HG03196 (cell line): ENCODE data around the gene RRP8.
A peak's percentile ranks its signal among the peaks of the same experiment; 100 is the strongest.

Experiments
- ATAC-seq: cut with Tn5 transposase; IDR thresholded peaks from one replicate; pipeline ENCODE4 v1.9.1; 2021; ENCODE audit not compliant: unreplicated experiment

The RRP8 gene

DNA sequence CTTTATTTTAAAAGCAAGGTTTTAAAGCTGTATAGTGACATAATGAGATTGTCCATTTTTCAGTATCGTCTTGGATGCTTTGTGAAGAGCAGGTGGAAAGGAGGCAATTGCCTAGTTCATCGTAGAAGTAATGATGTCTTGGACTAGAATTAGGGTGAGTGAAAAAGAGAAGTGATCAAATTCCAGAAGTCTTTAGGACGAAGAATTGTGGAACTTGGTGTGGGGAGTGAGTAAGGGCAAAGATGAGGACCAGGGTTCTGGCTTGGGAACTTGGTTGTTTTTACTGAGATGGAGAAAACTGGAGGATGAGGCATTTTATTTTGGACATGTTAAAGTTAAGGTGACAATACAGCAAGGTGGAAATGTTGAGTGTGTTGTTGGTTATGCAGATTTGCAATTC, 1.4 kb upstream of the RRP8 start:
- ATAC-seq: no peak

- ATAC-seq: peak; percentile 29
Measured at GRCh38 chr11:6604081-6604626, 738 bp upstream of the RRP8 start.

DNA sequence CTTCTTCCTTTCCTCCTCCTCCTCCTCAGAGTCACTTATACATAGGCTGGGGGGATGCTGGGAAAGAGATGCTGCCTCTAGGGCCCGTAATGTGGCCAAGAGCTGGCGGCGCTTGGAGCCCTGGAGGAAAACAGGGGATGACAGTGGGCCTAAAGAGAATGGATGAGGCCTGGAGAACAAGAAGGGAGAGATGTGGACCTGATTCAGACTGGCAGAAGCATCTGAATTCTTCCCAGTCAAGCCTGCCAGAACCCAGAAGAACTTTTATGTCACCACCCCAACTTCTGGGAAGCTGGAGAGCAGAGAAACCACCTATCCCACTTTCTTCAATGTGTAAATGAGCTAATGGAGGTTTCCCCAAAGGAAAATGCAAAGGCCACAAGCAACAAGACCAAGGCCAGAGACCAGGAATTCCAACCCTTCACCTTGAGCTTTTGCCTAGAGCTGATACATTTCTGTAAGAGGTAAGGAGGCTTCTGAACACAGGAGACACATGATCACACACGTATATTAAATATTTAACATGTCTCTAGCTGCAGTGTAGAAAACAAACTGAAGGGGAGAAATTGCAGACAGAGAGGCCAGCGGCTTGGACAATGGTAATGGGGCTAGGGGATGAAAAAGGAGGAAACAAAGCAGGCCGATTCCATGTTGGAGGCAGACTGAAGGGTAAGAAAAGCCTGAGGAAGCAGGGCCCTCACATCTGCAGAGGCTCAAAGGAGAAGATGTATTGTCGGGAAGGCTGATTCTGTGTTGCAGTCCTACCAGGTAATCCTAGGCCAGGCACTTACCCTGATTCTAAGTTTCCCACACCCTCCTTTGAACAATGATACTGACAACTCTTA, 1.1 kb downstream of the RRP8 start:
- ATAC-seq: no peak

- ATAC-seq: no peak
Measured at GRCh38 chr11:6601041-6601461, 2.4 kb downstream of the RRP8 start.

GRCh38 chr11:6599881-6600390, 3.5 kb downstream of the RRP8 start:
- ATAC-seq: no peak

DNA sequence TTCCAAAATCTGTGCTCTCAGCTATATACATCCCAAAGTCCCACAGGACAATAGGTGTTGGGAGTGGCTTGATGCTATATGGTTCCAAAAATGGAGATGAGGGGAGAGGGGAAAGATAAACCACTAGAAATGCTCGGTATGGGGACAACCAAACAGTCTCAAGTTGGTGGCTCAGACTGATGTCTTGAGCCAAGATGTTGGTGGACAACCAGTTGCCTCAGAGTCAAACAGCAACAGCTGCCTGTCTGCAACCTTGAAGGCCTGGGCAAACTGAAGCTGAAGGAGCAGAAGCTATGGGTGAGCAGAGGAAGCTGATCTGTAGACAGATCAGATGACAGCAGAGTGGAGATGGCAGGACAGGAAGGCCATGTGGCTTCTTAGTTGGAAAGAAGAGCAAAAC, 4.0 kb downstream of the RRP8 start:
- ATAC-seq: no peak

DNA sequence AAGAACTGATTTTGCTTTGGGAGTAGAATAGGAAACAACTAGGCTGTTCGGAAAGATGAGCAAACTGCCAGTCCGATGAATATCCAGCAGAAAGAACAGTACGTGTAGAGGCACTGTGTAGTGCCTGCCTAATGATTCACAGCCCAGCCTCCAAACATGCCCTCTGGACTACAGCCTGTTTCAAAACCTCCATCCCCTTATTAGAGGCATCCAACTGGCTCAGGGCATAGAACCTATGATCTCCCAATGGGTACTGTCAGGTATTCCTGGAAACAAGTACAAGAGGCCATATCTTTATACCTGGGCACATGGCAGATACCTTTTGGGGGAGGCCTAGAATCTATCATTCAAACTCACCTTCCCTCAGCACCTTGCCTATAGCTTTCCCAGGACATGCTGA, 4.9 kb downstream of the RRP8 start:
- ATAC-seq: no peak

- ATAC-seq: no peak
Measured at GRCh38 chr11:6596239-6596877, 7.1 kb downstream of the RRP8 start.

GRCh38 chr11:6594142-6594768, 9.2 kb downstream of the RRP8 start:
- no peak for ATAC-seq

- no peak for ATAC-seq
Measured at GRCh38 chr11:6588018-6588417, 15.4 kb downstream of the RRP8 start.

DNA sequence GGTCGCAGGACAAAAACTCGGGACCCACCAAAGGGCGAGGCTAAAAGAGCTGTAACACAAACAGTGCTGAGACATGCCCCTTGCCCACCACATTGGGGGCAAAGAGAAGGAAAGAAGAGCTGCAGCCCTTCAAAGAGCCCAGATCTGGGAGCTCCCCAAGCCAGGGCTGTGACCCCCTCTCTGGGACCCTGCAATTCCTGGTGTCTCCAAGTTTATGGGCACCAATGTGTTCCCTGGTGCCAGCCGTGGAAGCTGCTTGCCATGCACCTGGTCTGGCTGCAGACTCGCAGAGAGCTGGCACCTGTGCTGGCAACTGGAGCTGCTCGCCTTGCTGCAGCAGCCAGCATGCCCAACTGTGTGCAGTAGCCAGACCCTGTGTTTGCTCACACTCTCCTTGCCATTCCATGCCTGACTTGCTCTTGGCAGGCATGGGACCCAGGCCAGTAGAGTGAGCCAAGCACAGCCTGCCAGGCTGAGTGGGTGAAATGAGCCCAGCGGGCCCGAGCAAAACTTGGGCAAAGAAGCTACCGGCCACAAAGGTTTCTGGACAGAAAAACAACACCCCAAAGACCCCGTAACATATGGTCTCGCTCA, 16.0 kb downstream of the RRP8 start:
- no peak for ATAC-seq

DNA sequence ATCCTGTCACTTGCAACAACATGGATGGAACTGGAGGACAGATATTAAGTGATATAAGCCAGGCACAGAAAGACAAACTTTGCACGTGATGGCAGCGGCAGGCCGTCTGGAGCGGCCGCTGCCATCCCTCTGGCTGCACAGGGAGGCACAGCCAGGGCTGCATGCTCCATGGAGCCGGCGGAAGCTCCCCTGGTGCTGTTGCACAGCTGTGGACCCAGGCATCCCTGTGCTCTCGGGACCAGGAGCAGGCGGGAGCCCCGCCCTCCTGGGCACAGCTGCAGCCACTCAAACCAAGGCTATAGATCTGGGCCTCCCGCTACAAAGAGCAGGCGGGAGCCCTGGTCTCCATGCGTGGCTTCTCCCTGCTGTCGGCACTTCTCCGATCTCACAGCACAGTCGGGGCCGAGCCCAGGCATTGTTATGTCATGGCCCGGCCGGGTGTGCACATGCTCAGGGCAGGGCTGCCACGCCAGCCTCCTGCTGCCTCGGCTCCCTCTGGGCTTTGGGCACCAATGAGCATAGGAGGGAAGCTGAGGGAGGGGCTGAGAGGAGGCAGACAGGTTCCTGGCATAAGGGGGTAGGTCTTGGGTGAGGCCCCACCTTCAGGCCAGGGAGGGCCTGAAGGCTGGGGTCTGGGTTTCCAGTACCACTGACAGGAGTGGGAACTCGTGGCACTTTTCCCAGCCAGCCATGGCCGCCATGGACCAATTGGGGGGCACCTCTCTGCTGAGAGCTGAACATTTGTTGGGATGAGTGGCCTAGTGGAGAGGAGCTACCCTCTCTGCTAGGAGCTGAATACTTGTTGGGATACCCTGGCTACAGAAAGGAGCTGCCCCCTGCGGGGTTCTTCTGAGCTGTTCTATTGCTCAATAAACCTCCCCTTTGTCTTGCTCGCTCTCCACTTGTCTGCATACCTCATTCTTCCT, 16.7 kb downstream of the RRP8 start:
- ATAC-seq: no peak

DNA sequence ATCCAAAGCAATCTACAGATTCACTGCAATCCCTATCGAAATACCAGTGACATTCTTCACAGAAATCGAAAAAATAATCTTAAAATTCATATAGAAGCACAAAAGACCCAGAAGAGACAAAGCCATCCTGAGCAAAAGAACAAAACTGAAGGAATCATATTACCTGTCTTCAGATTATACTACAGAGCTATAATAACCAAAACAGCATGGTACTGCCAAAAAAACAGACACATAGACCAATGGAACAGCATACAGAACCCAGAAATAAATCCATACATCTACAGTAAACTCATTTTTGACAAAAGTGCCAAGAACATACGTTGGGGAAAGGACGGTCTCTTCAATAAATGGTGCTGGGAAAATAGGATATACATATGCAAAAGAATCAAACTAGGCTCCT, 18.9 kb downstream of the RRP8 start:
- ATAC-seq: no peak

DNA sequence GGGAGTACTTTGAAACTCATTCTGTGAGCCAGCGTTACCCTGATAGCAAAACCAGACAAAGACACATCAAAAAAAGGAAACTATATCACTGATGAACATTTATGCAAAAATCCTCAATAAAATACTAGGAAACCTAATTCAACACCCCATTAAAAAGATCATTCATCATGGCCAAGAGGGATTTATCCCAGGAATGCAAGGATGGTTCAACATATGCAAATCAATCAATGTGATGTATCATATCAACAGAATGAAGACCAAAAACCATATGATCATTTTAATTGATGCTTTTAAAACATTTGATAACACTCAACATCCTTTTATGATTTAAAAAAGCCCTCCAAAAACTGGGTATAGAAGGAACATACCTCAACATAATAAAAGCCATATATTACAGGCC, 19.8 kb downstream of the RRP8 start:
- no peak for ATAC-seq

GRCh38 chr11:6579681-6580080, 23.7 kb downstream of the RRP8 start:
- no peak for ATAC-seq

GRCh38 chr11:6578134-6578533, 25.3 kb downstream of the RRP8 start:
- no peak for ATAC-seq

DNA sequence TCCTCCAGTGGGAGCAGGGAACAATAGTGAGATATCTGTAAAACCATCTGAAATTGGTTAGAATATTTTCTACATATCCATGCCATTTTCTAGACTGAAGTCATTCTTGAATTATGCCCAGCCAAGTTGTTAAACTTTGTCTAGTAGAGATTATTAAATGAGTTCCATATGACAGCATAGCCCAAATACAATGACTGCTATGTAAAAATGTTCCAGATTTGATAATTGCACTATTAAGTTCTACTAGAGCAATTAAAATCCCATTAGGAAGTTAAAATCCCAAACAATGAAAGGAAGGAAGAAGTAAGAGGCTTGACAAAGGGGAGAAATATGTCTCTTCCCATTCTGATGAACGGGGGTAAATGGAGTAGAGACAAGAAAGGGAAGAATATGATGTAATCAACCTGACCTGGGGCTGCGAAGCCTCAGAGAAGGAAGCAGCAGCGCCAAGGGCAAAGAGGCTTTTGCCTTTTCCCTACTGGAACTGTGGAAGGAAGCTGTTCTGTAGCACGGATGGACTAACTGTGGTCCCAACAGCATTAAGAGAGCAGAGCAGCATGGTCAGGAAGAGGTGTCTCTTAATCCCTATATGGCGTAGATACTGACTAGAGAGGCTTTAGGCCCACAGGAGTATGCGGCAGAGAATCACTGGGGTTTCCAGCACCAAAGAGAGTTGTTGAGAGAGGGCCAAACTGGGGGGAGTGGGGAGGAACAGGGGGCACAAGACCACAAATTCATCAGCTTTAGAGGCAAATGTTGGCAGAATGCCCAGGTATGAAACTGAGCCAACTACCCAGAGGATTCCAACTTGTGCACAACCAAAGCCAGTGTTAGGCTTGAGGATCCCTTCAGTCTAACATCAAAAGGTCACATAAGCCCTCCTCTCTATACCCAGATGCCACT, 26.7 kb downstream of the RRP8 start:
- no peak for ATAC-seq

- ATAC-seq: no peak
Measured at GRCh38 chr11:6574816-6575715, 28.4 kb downstream of the RRP8 start.
